PC-3 (cell line): Measurements from ENCODE around the gene PACSIN2.

Source experiments
- CTCF ChIP-seq: fragments of 300-600 bp; sonication (generic); conservative IDR thresholded peaks from 2 replicates; pipeline ENCODE4 v1.5.1; 2017; ENCODE audit warnings: antibody characterized with exemption, low read depth, mild to moderate bottlenecking, low read length
- EZH2 ChIP-seq: fragments of 300-600 bp; sonication (generic); IDR thresholded peaks from one replicate; pipeline ENCODE4 v1.6.1; 2017; ENCODE audit warnings: antibody characterized with exemption, mild to moderate bottlenecking, low read length; ENCODE audit not compliant: unreplicated experiment

GRCh38 chr22:42946546-42947198 is 68.3 kb downstream of the PACSIN2 start:
- TF ChIP-seq EZH2 (no peak), CTCF (no peak)
